Loucy (cell line): ENCODE measurements around the gene POLA1.
"Not testable (repeated sequence)": the region's sequence is repeated elsewhere in the genome, so short reads cannot be mapped to it uniquely, and the experiment has no call there.

Source experiments
- H2AFZ ChIP-seq: fragments of 200-600 bp; sonication (generic); 2 replicates; pipeline ENCODE4 v1.6.0; 2016; ENCODE audit warnings: antibody characterized with exemption, mild to moderate bottlenecking, low read length, moderate library complexity
- H3F3A ChIP-seq: fragments of 200-600 bp; 2 replicates; pipeline ENCODE4 v1.6.0; 2016; ENCODE audit warnings: antibody characterized with exemption, low read depth, mild to moderate bottlenecking
- H3K27me3 ChIP-seq: fragments of 200-600 bp; sonication (generic); 2 replicates; pipeline ENCODE4 v1.6.1; 2014; ENCODE audit warnings: low read length, mild to moderate bottlenecking; ENCODE audit not compliant: insufficient read depth, poor library complexity, severe bottlenecking
- H3K36me3 ChIP-seq: fragments of 200-600 bp; sonication (generic); 2 replicates; pipeline ENCODE4 v1.6.1; 2016; ENCODE audit warnings: low read length; ENCODE audit not compliant: insufficient read depth
- H3K4me1 ChIP-seq: fragments of 200-600 bp; sonication (generic); 2 replicates; pipeline ENCODE4 v1.5.1; 2014; ENCODE audit warnings: low read length, mild to moderate bottlenecking; ENCODE audit not compliant: insufficient read depth, poor library complexity, severe bottlenecking
- H3K4me2 ChIP-seq: fragments of 200-600 bp; sonication (generic); 2 replicates; pipeline ENCODE4 v1.6.0; 2014; ENCODE audit warnings: antibody characterized with exemption, low read length, low read depth, mild to moderate bottlenecking; ENCODE audit not compliant: poor library complexity, severe bottlenecking
- H3K4me3 ChIP-seq: fragments of 200-600 bp; sonication (generic); 2 replicates; pipeline ENCODE4 v1.5.1; 2014; ENCODE audit warnings: low read length, mild to moderate bottlenecking, mixed read lengths; ENCODE audit not compliant: poor library complexity, severe bottlenecking
- H3K79me2 ChIP-seq: fragments of 200-600 bp; sonication (generic); 2 replicates; pipeline ENCODE4 v1.6.1; 2014; ENCODE audit warnings: low read length; ENCODE audit not compliant: insufficient read depth
- H3K9ac ChIP-seq: fragments of 200-600 bp; sonication (generic); 2 replicates; pipeline ENCODE4 v1.6.0; 2014; ENCODE audit warnings: mild to moderate bottlenecking, low read depth, low read length, moderate library complexity; ENCODE audit not compliant: poor library complexity, severe bottlenecking
- H3K9me2 ChIP-seq: fragments of 200-600 bp; sonication (generic); replicated peaks from 2 replicates; pipeline ENCODE4 v1.6.1; 2016; ENCODE audit warnings: low read depth, low read length, mixed read lengths
- H3K9me3 ChIP-seq: fragments of 200-600 bp; sonication (generic); 2 replicates; pipeline ENCODE4 v1.6.1; 2014; ENCODE audit warnings: mild to moderate bottlenecking, antibody characterized with exemption, low read length, low read depth; ENCODE audit not compliant: insufficient read depth
- H4K20me1 ChIP-seq: fragments of 200-600 bp; sonication (generic); 2 replicates; pipeline ENCODE4 v1.6.0; 2014; ENCODE audit warnings: antibody characterized with exemption, low read length, mild to moderate bottlenecking; ENCODE audit not compliant: insufficient read depth, poor library complexity, severe bottlenecking
- CTCF ChIP-seq: fragments of 200-600 bp; sonication (generic); conservative IDR thresholded peaks from 2 replicates; pipeline ENCODE4 v1.5.1; 2014; ENCODE audit warnings: mild to moderate bottlenecking, antibody characterized with exemption, low read length
- EZH2phosphoT487 ChIP-seq: fragments of 200-600 bp; IDR thresholded peaks from 2 replicates; pipeline ENCODE4 v1.6.1; 2018; ENCODE audit warnings: antibody characterized with exemption, mild to moderate bottlenecking, moderate library complexity, borderline replicate concordance

The POLA1 gene

GRCh38 chrX:24651783-24652182, 41.9 kb upstream of the POLA1 start:
- 0 out of 2 replicates have a peak, but pooled peaks cover 1% of the 10 kb centered on the region for H3K79me2 ChIP-seq
- H3K9me3 ChIP-seq, result no peaks in the 10 kb centered on the region
- H3K27me3 ChIP-seq, result no peaks in the 10 kb centered on the region
- peaks cover 15% of the 10 kb centered on the region for H3K4me1 ChIP-seq
- H3K4me2 ChIP-seq, result no peak overlapping the region
- TF ChIP-seq CTCF (no peak), EZH2phosphoT487 (no peak)
- no peaks in the 10 kb centered on the region for H4K20me1 ChIP-seq
- H3K9me2 ChIP-seq, result no peaks in the 10 kb centered on the region
- no peak overlapping the region for H3K9ac ChIP-seq
- no peak overlapping the region for H2AFZ ChIP-seq
- H3F3A ChIP-seq, result no peaks in the 10 kb centered on the region
- H3K4me3 ChIP-seq, result no peak overlapping the region
- H3K36me3 ChIP-seq, result no peaks in the 10 kb centered on the region

GRCh38 chrX:24655679-24656078, 38.0 kb upstream of the POLA1 start:
- H3K36me3 ChIP-seq, H3K4me1 ChIP-seq, H2AFZ ChIP-seq, H3K9me3 ChIP-seq, H3K9ac ChIP-seq, H4K20me1 ChIP-seq, H3K4me2 ChIP-seq, H3K27me3 ChIP-seq, H3K9me2 ChIP-seq, H3F3A ChIP-seq, H3K79me2 ChIP-seq, H3K4me3 ChIP-seq: not testable (repeated sequence)

GRCh38 chrX:24657671-24658386, 35.9 kb upstream of the POLA1 start:
- H3K36me3 ChIP-seq, result no peaks in the 10 kb centered on the region
- no peaks in the 10 kb centered on the region for H3K79me2 ChIP-seq
- H3K4me1 ChIP-seq, result peaks cover 9% of the 10 kb centered on the region
- H3K9ac ChIP-seq, result no peak overlapping the region
- H3K9me2 ChIP-seq, result no peaks in the 10 kb centered on the region
- no peak overlapping the region for H2AFZ ChIP-seq
- no peaks in the 10 kb centered on the region for H3K9me3 ChIP-seq
- no peaks in the 10 kb centered on the region for H4K20me1 ChIP-seq
- H3F3A ChIP-seq, result no peaks in the 10 kb centered on the region
- H3K4me2 ChIP-seq, result no peak overlapping the region
- no peaks in the 10 kb centered on the region for H3K27me3 ChIP-seq
- no peak for TF ChIP-seq EZH2phosphoT487
- TF ChIP-seq CTCF, result no peak
- H3K4me3 ChIP-seq, result no peak overlapping the region

GRCh38 chrX:24658421-24658820, 35.3 kb upstream of the POLA1 start:
- H3K27me3 ChIP-seq, result no peaks in the 10 kb centered on the region
- H3K9me2 ChIP-seq, result no peaks in the 10 kb centered on the region
- no peak overlapping the region for H3K9ac ChIP-seq
- no peaks in the 10 kb centered on the region for H3K9me3 ChIP-seq
- TF ChIP-seq EZH2phosphoT487 (no peak), CTCF (no peak)
- no peaks in the 10 kb centered on the region for H3K36me3 ChIP-seq
- no peak overlapping the region for H3K4me2 ChIP-seq
- H3K4me3 ChIP-seq, result no peak overlapping the region
- H2AFZ ChIP-seq, result no peak overlapping the region
- H3K4me1 ChIP-seq, result peaks cover 9% of the 10 kb centered on the region
- no peaks in the 10 kb centered on the region for H3K79me2 ChIP-seq
- H3F3A ChIP-seq, result no peaks in the 10 kb centered on the region
- H4K20me1 ChIP-seq, result no peaks in the 10 kb centered on the region
